ENCODE results near the gene BOC. TPM values are rescaled to one million over a fixed set of nuclear protein-coding genes. Genes with fewer than 3 reads are reported as not detected.

Gene BOC
- total and polyA plus RNA-seq, 2 of the 13 experiments (the other 11 are each of a cell fraction or from before 2014, with no cell fraction given) = 0.04 TPM; not detected in 1

- Histone ChIP-seq H3K9me3 (ENCODE audit: low read length) (peaks cover 5% of the 10 kb centered on the region; the same call in 1 of the 2 replicates), H3K9ac (ENCODE audit: insufficient read depth, low read depth, low read length) (no peak overlapping the region), H3K4me3 (replicated peaks in 1 of 3; ENCODE audit: insufficient read depth in 1 of 3, low read depth in 2 of 3, low read length in 3 of 3) (no peak overlapping the region), H3K27ac (ENCODE audit: extremely low read length, insufficient read depth, low read length) (no peak overlapping the region), H3K79me2 (ENCODE audit: insufficient read depth, low read length) (no peaks in the 10 kb centered on the region), H3K36me3 (replicated peaks in 1 of 2; ENCODE audit: control insufficient read depth in 1 of 2, insufficient read depth in 2 of 2, low read length in 2 of 2) (no peaks in the 10 kb centered on the region), H3K4me1 (ENCODE audit: insufficient read depth, low read length) (no peaks in the 10 kb centered on the region), H2AFZ (ENCODE audit: low read length) (no peak overlapping the region), H3K4me2 (ENCODE audit: low read depth, low read length) (no peak overlapping the region), H4K20me1 (ENCODE audit: insufficient read depth, low read length) (no peaks in the 10 kb centered on the region), H3K27me3 (ENCODE audit: control insufficient read depth in 1 of 2, insufficient read depth in 2 of 2, low read length in 2 of 2) (no peaks in the 10 kb centered on the region)
- no TSS peak for BruUV-seq (replicated peaks)
- TF ChIP-seq, protein P1, sequence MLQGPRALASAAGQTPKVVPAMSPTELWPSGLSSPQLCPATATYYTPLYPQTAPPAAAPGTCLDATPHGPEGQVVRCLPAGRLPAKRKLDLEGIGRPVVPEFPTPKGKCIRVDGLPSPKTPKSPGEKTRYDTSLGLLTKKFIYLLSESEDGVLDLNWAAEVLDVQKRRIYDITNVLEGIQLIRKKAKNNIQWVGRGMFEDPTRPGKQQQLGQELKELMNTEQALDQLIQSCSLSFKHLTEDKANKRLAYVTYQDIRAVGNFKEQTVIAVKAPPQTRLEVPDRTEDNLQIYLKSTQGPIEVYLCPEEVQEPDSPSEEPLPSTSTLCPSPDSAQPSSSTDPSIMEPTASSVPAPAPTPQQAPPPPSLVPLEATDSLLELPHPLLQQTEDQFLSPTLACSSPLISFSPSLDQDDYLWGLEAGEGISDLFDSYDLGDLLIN (CRISPR knock-in tag; IDR thresholded peaks at IDR 0.05; ENCODE audit: borderline replicate concordance) = no peak
- TF ChIP-seq, protein P2, sequence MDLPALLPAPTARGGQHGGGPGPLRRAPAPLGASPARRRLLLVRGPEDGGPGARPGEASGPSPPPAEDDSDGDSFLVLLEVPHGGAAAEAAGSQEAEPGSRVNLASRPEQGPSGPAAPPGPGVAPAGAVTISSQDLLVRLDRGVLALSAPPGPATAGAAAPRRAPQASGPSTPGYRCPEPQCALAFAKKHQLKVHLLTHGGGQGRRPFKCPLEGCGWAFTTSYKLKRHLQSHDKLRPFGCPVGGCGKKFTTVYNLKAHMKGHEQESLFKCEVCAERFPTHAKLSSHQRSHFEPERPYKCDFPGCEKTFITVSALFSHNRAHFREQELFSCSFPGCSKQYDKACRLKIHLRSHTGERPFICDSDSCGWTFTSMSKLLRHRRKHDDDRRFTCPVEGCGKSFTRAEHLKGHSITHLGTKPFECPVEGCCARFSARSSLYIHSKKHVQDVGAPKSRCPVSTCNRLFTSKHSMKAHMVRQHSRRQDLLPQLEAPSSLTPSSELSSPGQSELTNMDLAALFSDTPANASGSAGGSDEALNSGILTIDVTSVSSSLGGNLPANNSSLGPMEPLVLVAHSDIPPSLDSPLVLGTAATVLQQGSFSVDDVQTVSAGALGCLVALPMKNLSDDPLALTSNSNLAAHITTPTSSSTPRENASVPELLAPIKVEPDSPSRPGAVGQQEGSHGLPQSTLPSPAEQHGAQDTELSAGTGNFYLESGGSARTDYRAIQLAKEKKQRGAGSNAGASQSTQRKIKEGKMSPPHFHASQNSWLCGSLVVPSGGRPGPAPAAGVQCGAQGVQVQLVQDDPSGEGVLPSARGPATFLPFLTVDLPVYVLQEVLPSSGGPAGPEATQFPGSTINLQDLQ (CRISPR knock-in tag; IDR thresholded peaks at IDR 0.05) = no peak
- no peak for TF ChIP-seq SIN3B (IDR thresholded peaks at IDR 0.05; ENCODE audit: low read length)
- no peak for TF ChIP-seq PHF5A (CRISPR knock-in tag; IDR thresholded peaks at IDR 0.05; ENCODE audit: low read depth, unreplicated experiment)
- no peak for TF ChIP-seq MBD4 (IDR thresholded peaks at IDR 0.05; ENCODE audit: borderline replicate concordance, low read length)
- no peak for TF ChIP-seq BCL6 (CRISPR knock-in tag; IDR thresholded peaks at IDR 0.05)
- TF ChIP-seq MTF2 (CRISPR knock-in tag; IDR thresholded peaks at IDR 0.05; ENCODE audit: borderline replicate concordance) = no peak
- no peak for TF ChIP-seq EEA1 (CRISPR knock-in tag; IDR thresholded peaks at IDR 0.05; ENCODE audit: borderline replicate concordance)
- no peak for TF ChIP-seq GFI1 (CRISPR knock-in tag; IDR thresholded peaks at IDR 0.05; ENCODE audit: borderline replicate concordance)
- no peak for TF ChIP-seq SRY (CRISPR knock-in tag; IDR thresholded peaks at IDR 0.05)
- no peak for TF ChIP-seq TCF7L2 (IDR thresholded peaks at IDR 0.05; ENCODE audit: low read depth, low read length)
- TF ChIP-seq ZNF609 (CRISPR knock-in tag; IDR thresholded peaks at IDR 0.05; ENCODE audit: borderline replicate concordance) = no peak
- in situ Hi-C loops (cut with HindIII; ENCODE audit: extremely low pct_ligation_motif_present, low pct_unique_long_range_greater_than_20kb) (no loop called here), intact Hi-C loops (cut with micrococcal nuclease; ENCODE audit: unreplicated experiment) (no loop called here)
- POLR2A ChIA-PET = no interaction called here
- WGBS (ENCODE audit: low lambda C conversion rate) = 3% methylated on average over 5 of the region's 5 CpGs
- ATAC-seq (no peak), FAIRE-seq (no peak), DNase-seq (ENCODE audit: low spot score) (no peak)
- CTCF ChIA-PET (ENCODE audit: low intra/inter-chr PET ratio, low total read pairs) = no interaction called here
These were observed 24.8 kb upstream of the BOC start for GRCh38 chr3:113186566-113186965.

Data from HepG2 (cell line).